Ovary (tissue), 9 donors: ENCODE measurements around the gene KRT76. TPM values are rescaled to one million over a fixed set of nuclear protein-coding genes. Genes with fewer than 3 reads are reported as not detected.
"Not testable (repeated sequence)": the region's sequence is repeated elsewhere in the genome, so short reads cannot be mapped to it uniquely, and the experiment has no call there.

Source experiments
- DNase-seq, 5 donors: peaks; one replicate each; pipeline ENCODE4 v3.0.0-alpha.2; 2019 to 2020
- H3K27ac ChIP-seq, 2 donors: fragments of 200-600 bp; one replicate each; pipeline versions ENCODE4 v1.5.1 to v1.8.0; 2019 to 2022
- H3K27me3 ChIP-seq: fragments of 200-600 bp; one replicate; pipeline ENCODE4 v1.8.0; 2022
- H3K36me3 ChIP-seq: fragments of 200-600 bp; sonication (generic); one replicate; pipeline ENCODE4 v1.5.1; 2019
- H3K4me1 ChIP-seq: one replicate; pipeline ENCODE4 v1.8.1; 2013; ENCODE audit warnings: mild to moderate bottlenecking, moderate library complexity; ENCODE audit not compliant: insufficient read depth
- H3K4me3 ChIP-seq: fragments of 200-600 bp; sonication (generic); one replicate; pipeline ENCODE4 v1.5.1; 2017
- H3K9me3 ChIP-seq, 2 donors: fragments of 200-600 bp in 1 of 2; sonication (generic) in 1 of 2; one replicate each; pipeline versions ENCODE4 v1.5.1 to v1.8.1; 2013 to 2019; ENCODE audit warnings: mild to moderate bottlenecking in 1 of 2, moderate library complexity in 1 of 2
- EP300 ChIP-seq: sonication (generic); formaldehyde crosslinking; IDR thresholded peaks from one replicate; pipeline ENCODE4 v1.6.1; 2017; ENCODE audit warnings: antibody characterized with exemption
- POLR2A ChIP-seq: fragments of 450-650 bp; IDR thresholded peaks from one replicate; pipeline ENCODE4 v1.6.1; 2017; ENCODE audit warnings: antibody characterized with exemption, mild to moderate bottlenecking, moderate library complexity
- whole genome bisulfite sequencing, 3 donors: extraction: QIAGEN DNeasy Blood & Tissue Kit in 1 of 3; methylation state at CpG; one replicate each; pipeline versions ENCODE4 v1.1.5 to v1.1.7; 2013 to 2017; 5-methylcytosine and 5-hydroxymethylcytosine counted together
- intact Hi-C, 4 donors: fragments of 100-400 bp; cut with DNase I; formaldehyde crosslinking; loops; one replicate each; pipeline versions ENCODE4 v1.11.0 to v1.15.1; 2022 to 2023
- polyA plus RNA-seq, 2 donors: library from polyadenylated mRNA; stranded (reverse); fragments of 200-250 nt in 1 of 2; fragments of 350-450 nt in 1 of 2; fragmentation: Illumina TruSeq in 1 of 2; extraction: RNeasy Lipid Tissue Mini Kit (QIAGEN cat#74804) in 1 of 2; gene quantifications; one replicate each; pipeline ENCODE4 v1.2.3, GENCODE V29; 2013 to 2014
- total RNA-seq, 7 donors: library from RNA; depleted of rRNA in 2 of 7; stranded (reverse); fragments of >200 nt in 2 of 7; fragmentation: NEBNext Ultra II Directional in 3 of 7; extraction: Animal tissue kit (Norgen Biotek cat#: 25700) in 3 of 7; gene quantifications; one replicate each; pipeline versions ENCODE4 v1.1.0 to v1.2.4, GENCODE V29; 2016 to 2023
- TF ChIP-seq, protein P1 (sequence below), 3 donors: fragments of 450-650 bp in 2 of 3; fragments of 200-600 bp in 1 of 3; IDR thresholded peaks; one replicate each; pipeline versions ENCODE4 v1.5.1 to v1.8.0; 2016 to 2022; ENCODE audit warnings: antibody characterized with exemption in 3 of 3, mild to moderate bottlenecking in 1 of 3
- donor health status: DM: no; HTN: no; CAD: no; lungs with moderate emphysema.
- donor health status: DM: no; HTN: no; CAD: no.
- donor health status: Bipolar disorder and iron deficiency.
- donor health status: DM: yes; HTN: yes; CAD: no.
- donor health status: DM: no; HTN: no; CAD: no.
- donor health status: DM: yes; HTN: yes; CAD: no.

KRT76 gene
- total and polyA plus RNA-seq, 9 donors: not detected

DNA sequence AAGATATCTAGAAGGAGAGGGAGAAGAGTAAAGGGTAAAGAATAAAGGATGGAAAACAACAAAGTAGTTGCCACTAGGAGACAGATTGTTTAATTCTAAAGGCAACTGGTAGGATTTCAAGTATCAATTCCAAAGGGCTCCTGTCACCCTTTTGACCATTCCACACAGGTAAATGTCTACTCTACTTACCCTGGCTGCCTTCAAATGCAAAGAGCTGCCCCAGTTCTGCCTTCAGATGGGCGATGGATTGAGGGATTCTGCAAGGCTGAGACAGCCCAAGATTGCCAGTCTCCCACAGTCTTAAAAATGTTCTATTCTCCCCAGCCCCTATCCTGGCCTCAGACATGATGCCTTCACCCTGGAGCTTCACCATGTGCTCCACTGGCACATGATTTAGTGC lies 11.4 kb downstream of the KRT76 start:
- intact Hi-C loops: no loop called here
- DNase-seq: no peak
- TF ChIP-seq EP300 (no peak), POLR2A (no peak)
- TF ChIP-seq, protein P1, sequence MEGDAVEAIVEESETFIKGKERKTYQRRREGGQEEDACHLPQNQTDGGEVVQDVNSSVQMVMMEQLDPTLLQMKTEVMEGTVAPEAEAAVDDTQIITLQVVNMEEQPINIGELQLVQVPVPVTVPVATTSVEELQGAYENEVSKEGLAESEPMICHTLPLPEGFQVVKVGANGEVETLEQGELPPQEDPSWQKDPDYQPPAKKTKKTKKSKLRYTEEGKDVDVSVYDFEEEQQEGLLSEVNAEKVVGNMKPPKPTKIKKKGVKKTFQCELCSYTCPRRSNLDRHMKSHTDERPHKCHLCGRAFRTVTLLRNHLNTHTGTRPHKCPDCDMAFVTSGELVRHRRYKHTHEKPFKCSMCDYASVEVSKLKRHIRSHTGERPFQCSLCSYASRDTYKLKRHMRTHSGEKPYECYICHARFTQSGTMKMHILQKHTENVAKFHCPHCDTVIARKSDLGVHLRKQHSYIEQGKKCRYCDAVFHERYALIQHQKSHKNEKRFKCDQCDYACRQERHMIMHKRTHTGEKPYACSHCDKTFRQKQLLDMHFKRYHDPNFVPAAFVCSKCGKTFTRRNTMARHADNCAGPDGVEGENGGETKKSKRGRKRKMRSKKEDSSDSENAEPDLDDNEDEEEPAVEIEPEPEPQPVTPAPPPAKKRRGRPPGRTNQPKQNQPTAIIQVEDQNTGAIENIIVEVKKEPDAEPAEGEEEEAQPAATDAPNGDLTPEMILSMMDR (IDR thresholded peaks at IDR 0.05): no peak
- Histone ChIP-seq H3K4me1 (no peaks in the 10 kb centered on the region), H3K4me3 (no peak overlapping the region), H3K27ac (no peak overlapping the region), H3K27me3 (no peaks in the 10 kb centered on the region), H3K9me3 (no peaks in the 10 kb centered on the region), H3K36me3 (no peaks in the 10 kb centered on the region)
- 52 to 59% (median 53%) methylated on average over 1 of the region's 1 CpG for WGBS, 3 donors

DNA sequence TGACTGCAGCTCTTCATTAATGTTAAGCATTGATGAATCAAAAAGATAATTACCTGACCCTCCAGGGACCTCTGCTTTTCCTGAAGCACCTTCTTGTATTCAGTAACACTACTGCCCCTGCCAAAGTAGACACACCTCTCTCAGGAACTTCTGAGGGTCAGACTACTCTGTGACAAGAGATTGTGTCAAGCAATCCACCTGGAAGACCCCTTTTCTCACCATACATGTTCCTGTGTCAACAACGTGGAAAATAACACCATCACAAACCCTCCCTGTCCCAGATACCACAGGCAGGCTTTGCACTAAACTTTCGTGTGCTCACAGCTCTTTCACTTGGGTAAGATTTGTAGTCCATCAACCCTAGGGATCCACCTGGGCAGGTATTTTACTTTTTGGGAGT lies 13.2 kb downstream of the KRT76 start:
- no peak overlapping the region for H3K4me3 ChIP-seq
- H3K9me3 ChIP-seq: no peaks in the 10 kb centered on the region
- TF ChIP-seq POLR2A: no peak
- no peak for TF ChIP-seq EP300
- TF ChIP-seq, protein P1 (IDR thresholded peaks at IDR 0.05): no peak
- no peak overlapping the region for H3K27ac ChIP-seq
- 63 to 73% (median 73%) methylated on average over 2 of the region's 2 CpGs for WGBS, 3 donors
- no peaks in the 10 kb centered on the region for H3K36me3 ChIP-seq
- no peaks in the 10 kb centered on the region for H3K4me1 ChIP-seq
- DNase-seq: no peak
- H3K27me3 ChIP-seq: no peaks in the 10 kb centered on the region
- intact Hi-C loops: no loop called here

DNA sequence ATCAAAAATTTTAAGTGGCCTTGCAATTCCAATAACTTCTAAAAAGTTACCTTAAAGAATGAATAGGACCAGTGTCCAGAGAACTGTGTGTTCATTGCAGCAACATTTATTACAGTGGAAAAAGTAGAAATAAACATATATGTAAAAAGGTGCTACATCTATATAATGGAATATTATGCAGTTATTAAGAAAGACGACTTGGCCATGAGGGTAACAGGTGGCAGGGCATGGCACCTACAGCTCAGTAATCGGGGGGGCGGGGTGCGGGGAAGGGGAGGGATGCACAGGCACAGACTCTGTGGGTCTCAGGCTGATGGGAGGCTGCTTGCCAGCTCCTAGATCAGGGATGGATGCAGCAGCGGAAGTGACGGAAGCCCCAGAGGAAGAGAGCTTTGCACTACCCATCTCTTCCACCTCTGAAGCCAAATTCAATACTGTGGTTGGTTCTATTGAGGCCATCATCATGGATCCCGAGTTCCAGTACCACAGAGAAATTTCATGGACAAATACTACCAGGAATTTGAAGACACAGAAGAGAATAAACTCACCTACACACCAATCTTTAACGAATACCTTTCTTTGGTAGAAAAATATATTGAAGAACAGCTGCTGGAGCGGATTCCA lies 14.0 kb downstream of the KRT76 start:
- H3K4me3 ChIP-seq: no peak overlapping the region
- H3K36me3 ChIP-seq: no peaks in the 10 kb centered on the region
- no peaks in the 10 kb centered on the region for H3K9me3 ChIP-seq
- H3K27ac ChIP-seq: no peak overlapping the region
- intact Hi-C loops: no loop called here
- no peaks in the 10 kb centered on the region for H3K27me3 ChIP-seq
- TF ChIP-seq EP300: no peak
- no peak for TF ChIP-seq POLR2A
- TF ChIP-seq, protein P1 (IDR thresholded peaks at IDR 0.05): no peak
- H3K4me1 ChIP-seq: no peaks in the 10 kb centered on the region
- 75 to 82% (median 80%) methylated on average over 9 of the region's 9 CpGs for WGBS, 3 donors
- no peak for DNase-seq

DNA sequence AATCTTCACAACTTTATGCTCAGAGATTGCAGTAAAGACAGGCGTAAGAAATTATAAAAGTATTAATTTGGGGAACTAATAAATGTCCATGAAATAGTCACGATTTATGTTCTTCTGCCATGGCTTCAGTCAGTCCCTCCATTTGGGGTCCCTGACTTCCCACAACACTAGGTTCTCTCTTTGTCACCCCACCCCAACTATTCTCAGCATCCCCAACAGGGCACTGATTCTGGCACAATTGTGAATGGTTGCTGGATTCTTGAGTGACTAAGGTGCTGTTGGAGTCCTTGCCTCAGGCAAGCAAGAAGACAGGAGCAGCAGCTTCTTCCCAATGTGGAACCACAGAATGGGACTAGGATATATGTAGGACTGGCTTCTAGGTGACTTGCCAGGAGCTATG lies 15.3 kb downstream of the KRT76 start:
- H3K36me3 ChIP-seq: no peaks in the 10 kb centered on the region
- H3K9me3 ChIP-seq: no peaks in the 10 kb centered on the region
- no peak overlapping the region for H3K27ac ChIP-seq
- intact Hi-C loops: no loop called here
- 88 to 93% (median 91%) methylated on average over 2 of the region's 2 CpGs for WGBS, 3 donors
- H3K27me3 ChIP-seq: no peaks in the 10 kb centered on the region
- no peak overlapping the region for H3K4me3 ChIP-seq
- TF ChIP-seq POLR2A (no peak), EP300 (no peak)
- TF ChIP-seq, protein P1 (IDR thresholded peaks at IDR 0.05): no peak
- no peak for DNase-seq
- H3K4me1 ChIP-seq: no peaks in the 10 kb centered on the region

DNA sequence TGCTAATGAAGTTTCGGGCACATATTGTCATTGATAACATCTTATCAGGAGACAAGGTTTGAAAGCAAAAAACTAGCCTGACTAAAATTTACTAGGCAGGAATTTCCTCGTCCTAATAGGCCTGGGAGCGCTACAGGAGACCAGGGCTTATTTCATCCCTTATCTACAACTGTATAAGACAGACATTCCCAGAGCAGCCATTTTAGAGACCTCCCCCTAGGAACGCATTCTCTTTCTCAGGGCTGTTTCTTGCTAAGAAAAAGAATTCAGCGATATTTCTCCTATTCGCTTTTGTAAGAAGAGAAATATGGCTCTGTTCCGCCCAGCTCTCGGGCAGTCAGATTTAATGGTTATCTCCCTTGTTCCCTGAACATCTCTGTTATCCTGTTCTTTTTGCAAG lies 15.9 kb downstream of the KRT76 start:
- intact Hi-C loops, H3K36me3 ChIP-seq, H3K4me1 ChIP-seq, H3K4me3 ChIP-seq, DNase-seq, H3K9me3 ChIP-seq, H3K27me3 ChIP-seq, H3K27ac ChIP-seq: not testable (repeated sequence)
- 86 to 90% (median 86%) methylated on average over 8 of the region's 8 CpGs for WGBS, 3 donors
